HepG2 (cell line): Measurements from ENCODE around the gene HSD17B2. TPM values are rescaled to one million over a fixed set of nuclear protein-coding genes. Genes with fewer than 3 reads are reported as not detected.

Experiments
- ATAC-seq: fragments of 200-7000 bp; cut with Tn5 transposase; 3 replicates; pipeline ENCODE4 v1.9.1; 2020; ENCODE audit warnings: mild to moderate bottlenecking, moderate library complexity
- BruUV-seq: library from RNA; stranded (reverse); fragments of 400-500 nt; replicated peaks from 2 replicates; lab custom pipeline; 2021; lab: Mats Ljungman, UMichigan
- CTCF ChIA-PET: fragments of 300-600 bp; formaldehyde crosslinking; extraction: SDS; loops from one replicate; lab custom pipeline; 2021; ENCODE audit warnings: low total read pairs, inconsistent platforms, low intra/inter-chr PET ratio; lab: Yijun Ruan, JAX
- POLR2A ChIA-PET: fragments of 350-600 bp; sonication (Branson Sonifier 250); formaldehyde crosslinking; loops from one replicate; lab custom pipeline; 2020; ENCODE audit warnings: antibody characterized with exemption, inconsistent platforms; lab: Yijun Ruan, JAX
- DNase-seq: peaks from one replicate; pipeline ENCODE4 v3.0.0-alpha.2; 2015; ENCODE audit warnings: low spot score
- FAIRE-seq: peaks from 3 replicates; lab custom pipeline; 2011; peaks lifted over from hg19 to GRCh38; lab: Jason Lieb, UNC
- H2AFZ ChIP-seq: one replicate; pipeline ENCODE4 v1.6.1; 2011; ENCODE audit warnings: low read length, inconsistent platforms
- H3K27ac ChIP-seq: fragments of 300-600 bp; 3 replicates; pipeline ENCODE4 v1.8.0; 2011; ENCODE audit warnings: mixed run types, mild to moderate bottlenecking, mixed read lengths, low read length, inconsistent platforms; ENCODE audit not compliant: insufficient read depth; ENCODE audit errors: extremely low read length
- H3K27me3 ChIP-seq, 2 experiments: fragments of 200-600 bp in 1 of 2; 2 replicates in 1 of 2; 3 replicates in 1 of 2; pipeline versions ENCODE4 v1.6.0 to v1.8.0; 2011; ENCODE audit warnings: low read length in 2 of 2, mild to moderate bottlenecking in 2 of 2, moderate library complexity in 2 of 2, inconsistent platforms in 1 of 2; ENCODE audit not compliant: insufficient read depth in 2 of 2, control insufficient read depth in 1 of 2
- H3K36me3 ChIP-seq, 2 experiments: fragments of 200-600 bp in 1 of 2; replicated peaks in 1 of 2; 2 replicates in 1 of 2; 3 replicates in 1 of 2; pipeline versions ENCODE4 v1.5.1 to v1.8.0; 2011; ENCODE audit warnings: low read length in 2 of 2, inconsistent platforms in 1 of 2; ENCODE audit not compliant: insufficient read depth in 2 of 2, control insufficient read depth in 1 of 2
- H3K4me1 ChIP-seq: 2 replicates; pipeline ENCODE4 v1.5.1; 2012; ENCODE audit warnings: low read length, inconsistent platforms; ENCODE audit not compliant: insufficient read depth
- H3K4me2 ChIP-seq: 2 replicates; pipeline ENCODE4 v1.6.0; 2011; ENCODE audit warnings: low read depth, low read length, inconsistent platforms
- H3K4me3 ChIP-seq, 3 experiments: fragments of 200-600 bp in 1 of 3; sonication (generic), shearing (Covaris generic) in 1 of 3; replicated peaks in 1 of 3; 2 replicates each; pipeline ENCODE4 v1.5.1; 2011 to 2016; ENCODE audit warnings: low read length in 3 of 3, inconsistent platforms in 2 of 3, low read depth in 2 of 3, mild to moderate bottlenecking in 2 of 3, control low read depth in 1 of 3, mixed read lengths in 1 of 3; ENCODE audit not compliant: insufficient read depth in 1 of 3
- H3K79me2 ChIP-seq: one replicate; pipeline ENCODE4 v1.6.1; 2011; ENCODE audit warnings: low read length, inconsistent platforms; ENCODE audit not compliant: insufficient read depth
- H3K9ac ChIP-seq: 2 replicates; pipeline ENCODE4 v1.6.0; 2011; ENCODE audit warnings: mild to moderate bottlenecking, low read depth, low read length, inconsistent platforms; ENCODE audit not compliant: insufficient read depth
- H3K9me3 ChIP-seq: 2 replicates; pipeline ENCODE4 v1.5.1; 2012; ENCODE audit warnings: mild to moderate bottlenecking, low read length
- H4K20me1 ChIP-seq: 2 replicates; pipeline ENCODE4 v1.6.0; 2011; ENCODE audit warnings: inconsistent platforms, mild to moderate bottlenecking, low read length, moderate library complexity; ENCODE audit not compliant: insufficient read depth
- CCAR2 ChIP-seq: fragments of 200-400 bp; formaldehyde crosslinking; optimal IDR thresholded peaks from 2 replicates; pipeline ENCODE3; 2018; ENCODE audit warnings: low read depth, mild to moderate bottlenecking, low read length, moderate library complexity
- EED ChIP-seq: sonication (generic); formaldehyde crosslinking; IDR thresholded peaks from 2 replicates; pipeline ENCODE4 v1.5.0; 2020; ENCODE audit warnings: mild to moderate bottlenecking, missing genetic modification reagents
- FOXC1 ChIP-seq: sonication (generic); formaldehyde crosslinking; IDR thresholded peaks from 2 replicates; pipeline ENCODE4 v1.8.0; 2022; ENCODE audit warnings: mild to moderate bottlenecking, missing genetic modification reagents, borderline replicate concordance
- FOXO4 ChIP-seq: sonication (generic); formaldehyde crosslinking; conservative IDR thresholded peaks from 2 replicates; pipeline ENCODE4 v1.8.1; 2023; ENCODE audit warnings: missing genetic modification reagents
- HDAC1 ChIP-seq: sonication (generic); formaldehyde crosslinking; IDR thresholded peaks from 2 replicates; pipeline ENCODE4 v1.5.1; 2020; ENCODE audit warnings: mild to moderate bottlenecking, missing genetic modification reagents
- MAFK ChIP-seq, 2 experiments: IDR thresholded peaks in 1 of 2; conservative IDR thresholded peaks in 1 of 2; 2 replicates each; pipeline ENCODE4 v1.6.1; 2011; ENCODE audit warnings: improper control_type of control experiment in 2 of 2, low read length in 2 of 2
- MTA3 ChIP-seq: sonication (generic); formaldehyde crosslinking; IDR thresholded peaks from 2 replicates; pipeline ENCODE4 v1.4.0; 2020; ENCODE audit warnings: missing genetic modification reagents
- NFKB2 ChIP-seq: sonication (generic); formaldehyde crosslinking; IDR thresholded peaks from 2 replicates; pipeline ENCODE4 v1.4.0; 2020; ENCODE audit warnings: missing genetic modification reagents, borderline replicate concordance
- RBM39 ChIP-seq: fragments of 200-400 bp; formaldehyde crosslinking; IDR thresholded peaks from one replicate; pipeline ENCODE4 v1.6.1; 2018; ENCODE audit warnings: antibody characterized with exemption, mild to moderate bottlenecking, low read depth, low read length; ENCODE audit not compliant: poor library complexity, severe bottlenecking
- ZFP1 ChIP-seq: IDR thresholded peaks from 2 replicates; pipeline ENCODE4 v1.6.1; 2016
- ZFY ChIP-seq: sonication (generic); formaldehyde crosslinking; IDR thresholded peaks from 2 replicates; pipeline ENCODE4 v1.4.0; 2020; ENCODE audit warnings: missing genetic modification reagents
- ZMYM4 ChIP-seq: sonication (generic); formaldehyde crosslinking; IDR thresholded peaks from 2 replicates; pipeline ENCODE4 v1.8.1; 2023; ENCODE audit warnings: mild to moderate bottlenecking, missing genetic modification reagents
- ZNF275 ChIP-seq: sonication (generic); formaldehyde crosslinking; IDR thresholded peaks from 2 replicates; pipeline ENCODE4 v1.8.0; 2022; ENCODE audit warnings: missing genetic modification reagents, mild to moderate bottlenecking, inconsistent platforms, borderline replicate concordance
- ZNF570 ChIP-seq: sonication (generic); formaldehyde crosslinking; IDR thresholded peaks from 2 replicates; pipeline ENCODE4 v1.4.0; 2020; ENCODE audit warnings: mild to moderate bottlenecking, missing genetic modification reagents, borderline replicate concordance
- ZNF577 ChIP-seq: sonication (generic); formaldehyde crosslinking; IDR thresholded peaks from 2 replicates; pipeline ENCODE4 v1.4.0; 2020; ENCODE audit warnings: mild to moderate bottlenecking, low read depth, missing genetic modification reagents, borderline replicate concordance
- WGBS: methylation state at CpG from one replicate; pipeline ENCODE4 v1.1.6; 2017; ENCODE audit warnings: low lambda C conversion rate; 5-methylcytosine and 5-hydroxymethylcytosine counted together
- in situ Hi-C: cut with HindIII; loops from 2 replicates; pipeline ENCODE4 v1.10.0; 2017; ENCODE audit warnings: low pct_unique_long_range_greater_than_20kb; ENCODE audit not compliant: extremely low pct_ligation_motif_present
- intact Hi-C: fragments of 100-400 bp; cut with micrococcal nuclease; formaldehyde crosslinking; loops from one replicate; pipeline ENCODE4 v1.10.0; 2022; ENCODE audit not compliant: unreplicated experiment
- polyA plus RNA-seq, 8 experiments: library from polyadenylated mRNA; depleted of rRNA in 3 of 8; stranded (reverse) in 7 of 8; unstranded in 1 of 8; fragments of >200 nt; fragmentation: Illumina TruSeq in 4 of 8; extraction: Trizol in 4 of 8; gene quantifications; 2 replicates each; pipeline versions ENCODE4 v1.2.1 to v1.2.3, GENCODE V29; 2011 to 2016; ENCODE audit warnings: low read depth in 4 of 8, missing spikeins in 1 of 8, mixed read lengths in 1 of 8; ENCODE audit not compliant: insufficient read depth in 1 of 8
- total RNA-seq, 5 experiments: library from RNA; depleted of rRNA; stranded (reverse); fragments of >200 nt; fragmentation: Illumina TruSeq; extraction: Trizol; gene quantifications; 2 replicates each; pipeline ENCODE4 v1.2.3, GENCODE V29; 2016; ENCODE audit warnings: low read depth in 1 of 5
- TF ChIP-seq, protein P1 (sequence below), 2 experiments: sonication (generic) in 1 of 2; formaldehyde crosslinking in 1 of 2; IDR thresholded peaks; 2 replicates each; pipeline versions ENCODE4 v1.4.0 to v1.6.1; 2016 to 2020; ENCODE audit warnings: borderline replicate concordance in 1 of 2, low read depth in 1 of 2, mild to moderate bottlenecking in 1 of 2, missing genetic modification reagents in 1 of 2

HSD17B2 gene
- total and polyA plus RNA-seq, 2 of the 13 experiments (the other 11 are each of a cell fraction or from before 2014, with no cell fraction given), result 26.3 to 69.3 TPM

- TF ChIP-seq, protein P1, sequence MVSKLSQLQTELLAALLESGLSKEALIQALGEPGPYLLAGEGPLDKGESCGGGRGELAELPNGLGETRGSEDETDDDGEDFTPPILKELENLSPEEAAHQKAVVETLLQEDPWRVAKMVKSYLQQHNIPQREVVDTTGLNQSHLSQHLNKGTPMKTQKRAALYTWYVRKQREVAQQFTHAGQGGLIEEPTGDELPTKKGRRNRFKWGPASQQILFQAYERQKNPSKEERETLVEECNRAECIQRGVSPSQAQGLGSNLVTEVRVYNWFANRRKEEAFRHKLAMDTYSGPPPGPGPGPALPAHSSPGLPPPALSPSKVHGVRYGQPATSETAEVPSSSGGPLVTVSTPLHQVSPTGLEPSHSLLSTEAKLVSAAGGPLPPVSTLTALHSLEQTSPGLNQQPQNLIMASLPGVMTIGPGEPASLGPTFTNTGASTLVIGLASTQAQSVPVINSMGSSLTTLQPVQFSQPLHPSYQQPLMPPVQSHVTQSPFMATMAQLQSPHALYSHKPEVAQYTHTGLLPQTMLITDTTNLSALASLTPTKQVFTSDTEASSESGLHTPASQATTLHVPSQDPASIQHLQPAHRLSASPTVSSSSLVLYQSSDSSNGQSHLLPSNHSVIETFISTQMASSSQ (IDR thresholded peaks at IDR 0.05; ENCODE audit: low read depth), result 0 out of 2 replicates have a peak, but pooled peaks have one; percentile 3
- TF ChIP-seq, protein P1 (CRISPR knock-in tag; IDR thresholded peaks at IDR 0.05; ENCODE audit: borderline replicate concordance), result no peak
- TF ChIP-seq NFKB2 (CRISPR knock-in tag) (no peak), EED (no peak), MTA3 (CRISPR knock-in tag) (no peak), ZMYM4 (peak; percentile 60), ZFY (CRISPR knock-in tag) (no peak), HDAC1 (CRISPR knock-in tag) (peak; percentile 53), ZFP1 (no peak)
These were observed 32.8 kb downstream of the HSD17B2 start (continued) for GRCh38 chr16:82067804-82068325.

GRCh38 chr16:82070656-82071369, 35.8 kb downstream of the HSD17B2 start:
- no peaks in the 10 kb centered on the region for H3K9me3 ChIP-seq
- intact Hi-C loops, result no loop called here
- no peaks in the 10 kb centered on the region for H3K79me2 ChIP-seq
- H3K36me3 ChIP-seq, result peaks cover 18 to 61% of the 10 kb centered on the region in 2 experiments
- 93% methylated on average over 4 of the region's 4 CpGs for WGBS
- no TSS peak for BruUV-seq
- no peak overlapping the region for H3K4me2 ChIP-seq
- H3K27ac ChIP-seq, result no peak overlapping the region
- no peak overlapping the region for H3K9ac ChIP-seq
- in situ Hi-C loops, result no loop called here
- no peak overlapping the region for H3K4me3 ChIP-seq
- H2AFZ ChIP-seq, result no peak overlapping the region
- H4K20me1 ChIP-seq, result no peaks in the 10 kb centered on the region
- H3K4me1 ChIP-seq, result peaks cover 22% of the 10 kb centered on the region
- ATAC-seq (no peak), FAIRE-seq (no peak), DNase-seq (no peak)
- ChIA-PET CTCF (no interaction called here), POLR2A (no interaction called here)
- H3K27me3 ChIP-seq, result no peaks in the 10 kb centered on the region
- peak; percentile 59 to 72; a peak in 3 of 4 replicates for TF ChIP-seq MAFK (conservative IDR thresholded peaks at IDR 0.05 in 1 of 2, IDR thresholded peaks at IDR 0.05 in 1 of 2; ENCODE audit: low read length in 2 of 2)
- no peak for TF ChIP-seq ZNF577
- no peak for TF ChIP-seq ZNF275 (CRISPR knock-in tag)
- TF ChIP-seq FOXC1 (CRISPR knock-in tag), result no peak
- TF ChIP-seq ZNF570 (CRISPR knock-in tag), result no peak
- TF ChIP-seq RBM39, result no peak
- no peak for TF ChIP-seq FOXO4 (CRISPR knock-in tag)
- TF ChIP-seq CCAR2, result no peak
